ENCODE results near the gene LIN28A.
"Not testable (repeated sequence)": the region's sequence is repeated elsewhere in the genome, so short reads cannot be mapped to it uniquely, and the experiment has no call there.

LIN28A gene

GRCh38 chr1:26410706-26411623 lies at the start of gene LIN28A:
Gene LIN28A, plus strand, starts transcription at chr1:26410817. Its CDS starts 75 bp downstream, at chr1:26410892.
- no peak for DNase-seq (ENCODE audit: low read depth)

- no peak for DNase-seq (ENCODE audit: low read depth)
These were observed 49.0 kb upstream of the LIN28A start for GRCh38 chr1:26361605-26362122.

GRCh38 chr1:26362331-26362730 lies 48.3 kb upstream of the LIN28A start:
- DNase-seq (ENCODE audit: low read depth) = no peak

- DNase-seq (ENCODE audit: low read depth) = peak; percentile 80
These were observed 46.8 kb upstream of the LIN28A start for GRCh38 chr1:26363549-26364448.

- DNase-seq (ENCODE audit: low read depth) = no peak
These were observed 45.7 kb upstream of the LIN28A start for GRCh38 chr1:26364956-26365355.

- no peak for DNase-seq (ENCODE audit: low read depth)
These were observed 43.2 kb upstream of the LIN28A start for GRCh38 chr1:26367441-26367840.

- no peak for DNase-seq (ENCODE audit: low read depth)
These were observed 42.6 kb upstream of the LIN28A start for GRCh38 chr1:26368006-26368405.

GRCh38 chr1:26368486-26368885 lies 42.1 kb upstream of the LIN28A start:
- DNase-seq (ENCODE audit: low read depth) = no peak

GRCh38 chr1:26370591-26371382 lies 39.8 kb upstream of the LIN28A start:
- no peak for DNase-seq (ENCODE audit: low read depth)

GRCh38 chr1:26372039-26372438 lies 38.6 kb upstream of the LIN28A start:
- DNase-seq (ENCODE audit: low read depth) = no peak

- DNase-seq (ENCODE audit: low read depth) = not testable (repeated sequence)
These were observed 38.0 kb upstream of the LIN28A start, which contains the start of gene ZNF683 for GRCh38 chr1:26372611-26373010. Gene ZNF683, minus strand, starts transcription at chr1:26372750. Its CDS starts 4,179 bp downstream, at chr1:26368571.

- peak; percentile 25 for DNase-seq (ENCODE audit: low read depth)
These were observed 37.3 kb upstream of the LIN28A start for GRCh38 chr1:26373281-26373680.

- no peak for DNase-seq (ENCODE audit: low read depth)
These were observed 36.8 kb upstream of the LIN28A start for GRCh38 chr1:26373789-26374188.

- not testable (repeated sequence) for DNase-seq (ENCODE audit: low read depth)
These were observed 36.3 kb upstream of the LIN28A start for GRCh38 chr1:26374361-26374760.

GRCh38 chr1:26375081-26375480 lies 35.5 kb upstream of the LIN28A start:
- DNase-seq (ENCODE audit: low read depth) = no peak

GRCh38 chr1:26376050-26376449 lies 34.6 kb upstream of the LIN28A start:
- DNase-seq (ENCODE audit: low read depth) = no peak

- DNase-seq (ENCODE audit: low read depth) = peak; percentile 81
These were observed 32.3 kb upstream of the LIN28A start for GRCh38 chr1:26378088-26378878.

GRCh38 chr1:26378879-26379251 lies 31.8 kb upstream of the LIN28A start:
- DNase-seq (ENCODE audit: low read depth) = no peak

GRCh38 chr1:26384076-26384475 lies 26.5 kb upstream of the LIN28A start:
- DNase-seq (ENCODE audit: low read depth) = no peak

GRCh38 chr1:26385063-26385462 lies 25.6 kb upstream of the LIN28A start:
- DNase-seq (ENCODE audit: low read depth) = not testable (repeated sequence)

GRCh38 chr1:26387447-26387846 lies 23.2 kb upstream of the LIN28A start:
- DNase-seq (ENCODE audit: low read depth) = no peak

Measured in activated gamma-delta T cell treated with anti-CD3 and anti-CD28 coated beads, Interleukin-2, amount 50 U/mL, for 16 hours (primary cell).